SK-MEL-5 (cell line): Measurements from ENCODE around the gene TMEM135. TPM values are rescaled to one million over a fixed set of nuclear protein-coding genes. Genes with fewer than 3 reads are reported as not detected.
"Not testable (repeated sequence)": the region's sequence is repeated elsewhere in the genome, so short reads cannot be mapped to it uniquely, and the experiment has no call there.

Experiments
- DNase-seq: peaks from one replicate; pipeline ENCODE4 v3.0.0-alpha.2; 2016; ENCODE audit warnings: low read depth, low spot score
- in situ Hi-C: cut with HindIII; loops from 2 replicates; pipeline ENCODE4 v1.10.0; 2016; ENCODE audit warnings: low sequenced_read_pairs, high pct_unique_total_duplicates, low pct_unique_long_range_greater_than_20kb
- total RNA-seq: library from RNA; depleted of rRNA; stranded (reverse); fragments of >200 nt; shearing (Covaris generic); gene quantifications from 2 replicates; pipeline ENCODE4 v1.2.3, GENCODE V29; 2014

Gene TMEM135
- total RNA-seq, 1 experiment from 2014 or later = 32.3 TPM

GRCh38 chr11:87046824-87047223, 9.1 kb downstream of the TMEM135 start:
- no peak for DNase-seq
- in situ Hi-C loops = no loop called here

DNA sequence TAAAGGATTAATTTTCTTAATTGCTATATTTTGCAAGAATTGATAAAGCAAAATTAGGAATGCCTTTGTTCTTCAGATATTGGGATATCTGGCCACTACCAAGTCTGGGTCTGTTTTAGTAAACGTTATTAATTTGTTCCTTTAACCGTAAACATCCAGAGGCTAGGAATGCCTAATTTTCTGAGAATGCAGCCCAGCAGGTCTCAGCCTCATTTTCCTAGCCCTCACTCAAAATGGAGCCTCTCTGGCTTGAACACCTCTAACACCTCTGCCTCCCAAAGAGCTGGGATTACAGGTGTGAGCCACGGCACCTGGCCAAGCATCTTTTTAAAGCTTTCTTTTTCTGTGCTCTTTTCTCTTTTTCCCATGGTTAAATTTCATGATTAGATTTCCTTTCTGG, 18.4 kb downstream of the TMEM135 start:
- DNase-seq = no peak
- in situ Hi-C loops = no loop called here

GRCh38 chr11:87057749-87058148, 20.0 kb downstream of the TMEM135 start:
- in situ Hi-C loops = no loop called here
- DNase-seq = no peak

- in situ Hi-C loops = no loop called here
- no peak for DNase-seq
Observed at GRCh38 chr11:87059596-87060390, 22.1 kb downstream of the TMEM135 start.

- no peak for DNase-seq
- in situ Hi-C loops = no loop called here
Observed at GRCh38 chr11:87061766-87062165, 24.0 kb downstream of the TMEM135 start.

DNA sequence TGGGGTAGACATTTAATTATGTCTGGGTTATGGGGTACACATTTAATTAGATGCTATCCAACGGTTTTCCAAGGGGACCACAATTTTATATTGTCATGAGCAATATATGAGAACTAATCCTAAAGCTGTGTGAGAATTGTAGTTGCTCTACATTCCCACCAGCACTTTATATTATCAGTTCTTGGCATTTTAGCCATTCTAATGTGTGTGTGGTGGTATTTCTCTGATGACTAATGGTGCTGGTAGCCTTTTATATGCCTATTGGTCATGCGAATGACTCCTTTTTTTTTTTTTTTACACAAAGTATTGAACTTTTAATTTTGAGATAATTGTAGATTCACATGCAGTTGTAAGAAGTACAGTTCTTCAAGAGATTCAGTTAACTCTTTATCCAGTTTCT, 26.2 kb downstream of the TMEM135 start:
- DNase-seq = no peak
- in situ Hi-C loops = no loop called here

- no peak for DNase-seq
- in situ Hi-C loops = no loop called here
Observed at GRCh38 chr11:87072787-87073186, 35.1 kb downstream of the TMEM135 start.

DNA sequence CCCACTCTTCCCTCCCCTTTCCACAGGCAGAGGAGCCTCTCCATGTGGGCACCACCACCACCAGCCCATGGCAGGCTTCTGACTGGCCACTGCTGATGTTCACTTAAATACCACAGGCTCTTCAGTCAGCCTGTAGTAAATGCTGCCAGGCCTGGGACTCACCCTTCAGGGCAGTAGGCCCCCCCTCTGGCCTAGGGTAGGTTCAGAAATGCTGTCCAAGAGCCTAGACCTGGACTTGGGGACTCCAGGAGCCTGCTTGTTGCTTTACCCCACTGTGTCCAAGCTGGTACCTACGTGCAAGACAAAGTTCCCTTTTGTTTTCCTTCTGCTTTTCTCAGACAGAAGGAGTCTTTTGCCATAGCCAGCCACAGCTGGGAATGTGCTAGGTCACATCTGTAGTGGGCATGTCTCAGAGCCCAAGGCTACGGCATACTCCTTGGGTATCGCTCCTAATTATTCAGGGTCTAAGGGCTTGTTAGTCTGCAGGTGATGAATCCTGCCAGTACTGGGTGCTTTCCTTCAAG, 38.6 kb downstream of the TMEM135 start:
- in situ Hi-C loops = no loop called here
- no peak for DNase-seq

DNA sequence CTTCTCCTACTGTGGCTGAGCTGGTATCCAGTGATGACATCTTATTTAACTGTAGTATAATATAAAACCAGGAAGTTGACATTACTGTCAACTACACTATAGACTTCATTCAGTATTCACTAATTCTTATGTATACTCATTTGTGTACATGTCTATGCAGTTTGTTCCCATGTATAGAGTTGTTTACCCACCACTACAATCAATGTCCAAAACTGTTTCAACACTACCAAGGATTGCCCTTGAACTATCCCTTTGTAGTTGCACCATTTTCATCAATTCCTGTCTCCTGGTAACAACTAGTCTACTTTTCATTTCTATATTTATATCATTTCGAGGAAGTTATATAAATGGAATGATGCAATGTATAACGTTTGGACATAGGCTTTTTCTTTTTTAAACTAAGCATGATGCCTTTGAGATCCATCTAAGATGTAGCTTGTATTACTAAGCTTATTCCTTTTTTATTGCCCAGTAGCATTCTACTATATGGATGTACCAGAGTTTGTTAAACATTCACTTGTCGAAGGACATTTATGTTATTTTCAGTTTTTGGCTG, 39.2 kb downstream of the TMEM135 start:
- DNase-seq = no peak
- in situ Hi-C loops = no loop called here

GRCh38 chr11:87081358-87081757, 43.6 kb downstream of the TMEM135 start:
- DNase-seq = no peak
- in situ Hi-C loops = no loop called here

GRCh38 chr11:87082590-87082989, 44.9 kb downstream of the TMEM135 start:
- in situ Hi-C loops = no loop called here
- no peak for DNase-seq

GRCh38 chr11:87083029-87083428, 45.3 kb downstream of the TMEM135 start:
- DNase-seq = no peak
- in situ Hi-C loops = no loop called here

DNA sequence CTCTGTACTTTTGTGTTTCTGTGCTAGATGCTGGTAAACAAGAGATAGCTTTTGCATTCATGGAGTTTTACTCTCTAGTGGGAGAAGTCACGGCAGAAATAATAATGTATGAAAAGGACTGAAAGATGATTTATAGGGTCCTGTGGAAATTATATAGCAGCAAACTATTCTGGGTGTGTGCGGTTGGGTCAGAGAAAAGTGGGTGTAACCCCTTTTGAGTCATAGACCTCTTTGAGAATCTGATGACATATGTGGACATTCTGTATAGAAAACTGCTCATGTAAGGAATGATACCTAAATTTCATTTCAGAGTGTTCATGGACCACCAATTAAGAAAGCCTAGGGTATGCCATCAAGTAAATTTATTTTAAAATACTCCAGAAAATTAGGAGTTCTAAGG, 54.4 kb downstream of the TMEM135 start:
- in situ Hi-C loops = no loop called here
- no peak for DNase-seq

DNA sequence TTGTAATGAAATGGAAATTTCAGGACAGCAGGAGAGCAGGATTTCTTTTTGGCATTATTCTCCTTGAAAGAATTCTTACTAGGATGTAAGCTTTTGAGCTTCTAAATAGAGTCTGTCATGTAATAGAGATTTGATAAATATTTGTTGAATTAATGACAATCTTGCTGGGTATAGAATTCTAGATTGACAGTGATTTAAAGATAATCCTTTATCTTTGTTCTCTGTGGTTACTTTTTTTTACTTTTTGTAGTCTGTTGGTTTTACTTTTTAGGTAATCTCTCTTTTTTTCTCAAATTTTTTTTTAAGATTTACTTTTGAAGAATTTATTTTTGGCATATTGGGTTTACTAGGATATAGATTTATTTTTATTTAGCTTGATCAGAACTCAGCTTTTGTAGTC, 54.8 kb downstream of the TMEM135 start:
- DNase-seq = no peak
- in situ Hi-C loops = no loop called here

DNA sequence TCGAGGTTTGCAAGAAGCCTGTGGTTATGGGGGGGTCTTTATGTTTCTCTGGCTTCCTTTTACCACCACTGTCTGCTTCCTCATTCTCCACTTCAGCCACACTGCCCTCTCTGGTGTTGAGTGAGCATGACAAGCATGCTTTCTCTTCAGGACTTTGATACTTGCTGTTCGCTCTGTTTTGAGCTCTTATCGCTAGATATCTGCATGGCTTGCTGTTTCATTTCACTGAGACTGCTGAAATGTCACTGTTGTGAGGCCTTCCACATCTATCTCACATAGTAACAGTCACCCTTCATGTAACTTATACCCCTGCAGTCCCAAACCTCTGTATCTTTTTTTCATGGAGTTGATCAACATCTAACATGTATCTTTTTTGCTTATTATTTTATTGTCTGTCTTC, 59.8 kb downstream of the TMEM135 start:
- peak; percentile 79 for DNase-seq
- in situ Hi-C loops = no loop called here

DNA sequence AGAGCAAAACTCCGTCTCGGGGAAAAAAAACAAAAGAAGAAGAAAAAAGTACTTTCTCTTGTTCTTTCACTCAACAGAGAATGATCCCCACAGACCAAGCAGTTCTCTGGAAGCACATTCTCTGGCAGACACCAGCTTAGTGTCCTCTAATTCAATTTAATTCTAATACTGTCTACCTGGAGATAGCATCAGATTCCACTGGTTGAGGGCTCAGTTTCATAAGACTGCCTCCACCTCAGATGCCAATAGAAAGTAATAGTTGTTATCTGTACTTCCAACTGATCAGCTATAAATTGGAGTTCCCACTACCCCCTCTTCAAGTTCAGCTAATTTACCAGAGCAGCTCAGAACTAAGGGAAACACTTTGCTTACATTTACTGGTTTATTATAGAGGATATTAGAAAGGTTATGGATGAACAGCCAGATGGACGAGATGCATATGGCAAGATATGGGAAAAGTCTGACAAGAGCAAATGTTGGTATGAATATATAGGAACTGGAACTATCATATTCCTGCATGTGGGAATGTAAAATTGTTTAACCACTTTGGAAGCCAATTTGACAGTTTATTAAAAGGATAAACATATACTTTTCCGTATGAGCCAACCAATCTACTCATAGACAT, 64.3 kb downstream of the TMEM135 start:
- no peak for DNase-seq
- in situ Hi-C loops = no loop called here

GRCh38 chr11:87105826-87106225, 68.1 kb downstream of the TMEM135 start:
- in situ Hi-C loops, DNase-seq: not testable (repeated sequence)

GRCh38 chr11:87107379-87107778, 69.6 kb downstream of the TMEM135 start:
- DNase-seq, in situ Hi-C loops: not testable (repeated sequence)
